Stimulated activated naive CD8-positive, alpha-beta T cell treated with anti-CD3 and anti-CD28 coated beads, Interleukin-15, Interleukin-2, amounts not matched to agents 100 ng/mL and 50 ng/mL, for 24 hours (primary cell): ENCODE data around the gene SPDYE16.
"Not testable (repeated sequence)": the region's sequence is repeated elsewhere in the genome, so short reads cannot be mapped to it uniquely, and the experiment has no call there.

ENCODE experiments used
- H3K27ac Mint-ChIP-seq: one replicate; pipeline ENCODE4 v1.8.0; 2021; ENCODE audit warnings: mild to moderate bottlenecking, mixed read lengths
- H3K27me3 Mint-ChIP-seq: one replicate; pipeline ENCODE4 v1.8.0; 2021; ENCODE audit warnings: mixed read lengths
- H3K36me3 Mint-ChIP-seq: one replicate; pipeline ENCODE4 v1.8.0; 2021; ENCODE audit warnings: low read depth, mixed read lengths
- H3K4me1 Mint-ChIP-seq: one replicate; pipeline ENCODE4 v1.8.0; 2021; ENCODE audit warnings: low read depth, mixed read lengths
- H3K4me3 Mint-ChIP-seq: one replicate; pipeline ENCODE4 v1.8.0; 2021; ENCODE audit warnings: mild to moderate bottlenecking, mixed read lengths
- H3K9me3 Mint-ChIP-seq: one replicate; pipeline ENCODE4 v1.8.0; 2021; ENCODE audit warnings: mixed read lengths

The SPDYE16 gene

DNA sequence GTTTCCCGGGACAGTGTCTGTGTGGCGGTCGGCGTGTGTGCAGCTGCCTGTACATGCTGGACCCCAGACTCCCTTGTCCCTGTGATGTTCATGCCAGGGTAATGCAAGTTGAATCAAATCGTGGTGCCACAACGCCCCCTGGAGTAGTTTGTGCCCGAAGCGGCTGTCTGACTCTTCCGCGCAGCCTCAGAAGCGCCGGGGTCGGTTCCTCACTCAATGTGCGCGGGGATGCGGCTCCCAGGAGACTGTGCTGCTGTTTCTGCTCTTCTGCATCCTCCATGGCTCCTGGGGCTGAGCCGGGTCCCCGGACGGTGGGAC lies 43.2 kb downstream of the SPDYE16 start:
- not testable (repeated sequence) for H3K36me3 Mint-ChIP-seq, H3K27ac Mint-ChIP-seq, H3K4me3 Mint-ChIP-seq, H3K9me3 Mint-ChIP-seq, H3K4me1 Mint-ChIP-seq, H3K27me3 Mint-ChIP-seq

DNA sequence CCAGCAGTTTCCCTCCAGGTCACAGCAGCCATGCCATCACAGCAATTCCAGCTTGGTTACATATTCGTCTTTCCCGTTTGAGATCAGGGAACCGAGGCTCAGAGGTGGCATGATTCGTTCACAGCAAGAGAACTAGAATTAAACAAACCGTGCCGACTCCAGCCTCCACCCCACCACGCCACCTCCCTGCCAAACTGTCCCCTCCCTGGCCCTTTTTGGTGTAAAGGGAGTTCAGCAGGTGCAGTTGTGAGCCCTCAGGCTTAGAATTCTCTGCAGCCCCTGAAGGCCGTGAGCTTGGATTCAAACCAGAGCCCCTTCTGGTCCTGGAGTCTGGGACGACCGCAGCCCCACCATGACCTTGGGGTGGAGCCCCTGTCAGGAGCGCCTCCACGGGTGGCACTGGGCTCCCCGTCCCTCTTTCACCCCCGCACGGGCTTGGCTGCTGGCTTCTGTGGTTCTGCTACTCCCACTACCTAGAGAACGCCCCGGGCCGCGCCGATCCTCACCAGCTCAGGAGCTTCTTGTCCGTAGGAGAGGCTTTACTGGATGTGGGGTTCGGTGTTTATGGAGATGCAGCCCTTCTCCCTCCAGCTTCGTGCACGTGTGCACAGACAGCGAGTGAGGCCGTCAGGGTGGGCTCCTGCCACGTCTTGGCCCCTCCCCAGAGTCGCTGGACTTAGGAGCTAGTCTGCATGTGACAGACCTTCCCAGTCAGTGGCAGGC lies 43.7 kb downstream of the SPDYE16 start:
- H3K9me3 Mint-ChIP-seq, H3K27ac Mint-ChIP-seq, H3K4me1 Mint-ChIP-seq, H3K4me3 Mint-ChIP-seq, H3K27me3 Mint-ChIP-seq, H3K36me3 Mint-ChIP-seq: not testable (repeated sequence)

GRCh38 chr7:76498583-76499200 lies 44.4 kb downstream of the SPDYE16 start:
- H3K36me3 Mint-ChIP-seq, H3K4me1 Mint-ChIP-seq, H3K9me3 Mint-ChIP-seq, H3K27me3 Mint-ChIP-seq, H3K27ac Mint-ChIP-seq, H3K4me3 Mint-ChIP-seq: not testable (repeated sequence)

GRCh38 chr7:76497918-76498582 lies 45.0 kb downstream of the SPDYE16 start:
- not testable (repeated sequence) for H3K27ac Mint-ChIP-seq, H3K4me3 Mint-ChIP-seq, H3K9me3 Mint-ChIP-seq, H3K4me1 Mint-ChIP-seq, H3K27me3 Mint-ChIP-seq, H3K36me3 Mint-ChIP-seq

GRCh38 chr7:76495717-76496116 lies 47.4 kb downstream of the SPDYE16 start:
- not testable (repeated sequence) for H3K27me3 Mint-ChIP-seq, H3K36me3 Mint-ChIP-seq, H3K4me1 Mint-ChIP-seq, H3K9me3 Mint-ChIP-seq, H3K4me3 Mint-ChIP-seq, H3K27ac Mint-ChIP-seq

DNA sequence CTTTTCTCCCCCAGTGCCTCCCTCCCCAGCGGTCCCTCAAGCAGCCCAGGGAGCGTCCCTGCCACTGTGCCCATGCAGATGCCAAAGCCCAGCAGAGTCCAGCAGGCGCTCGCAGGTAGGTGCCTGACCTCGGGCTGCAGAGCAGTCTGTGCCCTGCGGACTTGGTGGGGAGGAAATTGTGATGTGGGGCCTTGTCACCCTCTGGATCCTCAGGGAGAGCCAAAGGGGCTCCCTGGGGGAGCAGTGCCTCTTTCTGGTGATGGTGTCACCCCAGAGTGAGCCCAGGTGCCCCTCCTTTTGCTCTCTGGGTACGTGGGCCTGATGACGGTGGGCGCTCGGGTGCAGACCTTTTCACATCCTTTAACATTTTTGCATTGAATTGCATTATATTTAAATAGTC lies 51.0 kb downstream of the SPDYE16 start:
- H3K4me1 Mint-ChIP-seq, H3K36me3 Mint-ChIP-seq, H3K27ac Mint-ChIP-seq, H3K9me3 Mint-ChIP-seq, H3K27me3 Mint-ChIP-seq, H3K4me3 Mint-ChIP-seq: not testable (repeated sequence)

DNA sequence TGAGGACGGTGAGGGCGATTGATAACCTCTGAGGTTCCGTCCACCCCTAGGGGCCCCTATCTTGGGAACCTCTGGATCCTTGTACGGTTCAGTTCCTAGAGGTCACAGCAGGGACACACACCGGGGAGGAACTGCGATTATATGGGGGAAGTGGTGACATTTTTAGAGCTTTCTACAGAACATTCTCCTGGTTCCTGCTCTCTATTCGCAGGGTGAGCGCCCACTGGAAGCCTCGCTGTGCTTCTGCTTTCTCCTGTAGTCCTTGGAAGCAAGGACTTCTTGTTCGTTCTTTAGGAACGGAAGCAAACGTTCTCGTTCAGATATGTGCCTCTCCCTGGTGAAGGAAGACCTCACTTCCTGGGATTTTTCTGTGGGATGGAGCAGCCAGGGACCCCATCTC lies 55.1 kb downstream of the SPDYE16 start:
- H3K4me3 Mint-ChIP-seq, H3K27ac Mint-ChIP-seq, H3K27me3 Mint-ChIP-seq, H3K9me3 Mint-ChIP-seq, H3K4me1 Mint-ChIP-seq, H3K36me3 Mint-ChIP-seq: not testable (repeated sequence)

- Mint-ChIP-seq H3K4me3 (peak overlapping the region; percentile 37), H3K27ac (peak overlapping the region; percentile 89)
- H3K9me3 Mint-ChIP-seq, H3K27me3 Mint-ChIP-seq, H3K4me1 Mint-ChIP-seq, H3K36me3 Mint-ChIP-seq: not testable (repeated sequence)
Observed at GRCh38 chr7:76486618-76487017, 56.5 kb downstream of the SPDYE16 start.

DNA sequence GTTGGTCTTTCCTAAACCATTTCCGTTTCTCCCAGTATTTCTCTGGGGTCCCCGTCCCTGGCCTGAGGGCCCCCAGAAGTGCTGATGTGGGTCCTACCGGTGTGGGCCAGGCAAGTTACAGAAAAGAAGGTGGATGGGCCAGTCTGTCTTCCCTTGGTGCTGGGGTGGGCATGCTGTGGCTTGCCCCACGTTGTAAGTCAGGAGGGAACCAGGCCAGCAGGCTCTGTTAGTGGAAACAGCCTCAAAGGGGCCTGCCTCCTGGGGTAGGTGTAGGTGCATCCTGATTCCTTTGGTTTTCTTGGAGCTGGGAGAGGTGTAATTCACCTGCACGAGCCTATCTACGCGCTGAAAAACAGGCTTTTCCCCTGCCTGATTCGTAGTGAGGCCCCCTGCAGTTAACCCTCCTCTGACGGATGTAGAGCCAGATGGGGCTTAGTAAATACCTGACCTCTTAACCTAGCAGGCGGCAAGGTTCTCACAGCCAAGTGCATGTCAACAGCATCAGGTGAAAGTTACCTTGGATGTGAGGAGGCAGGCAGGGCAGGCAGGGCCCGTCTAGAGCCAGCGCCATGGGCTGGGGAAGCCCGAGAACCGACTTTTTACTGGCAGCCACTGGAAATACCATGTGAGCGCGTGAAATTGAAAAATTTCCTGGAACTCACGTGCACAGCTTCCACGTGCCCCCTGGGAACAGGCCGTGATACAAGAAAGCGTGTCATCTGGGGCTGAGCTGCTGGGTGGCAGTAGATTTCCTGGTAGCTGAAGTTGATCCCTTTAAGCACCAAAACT lies 57.1 kb downstream of the SPDYE16 start:
- not testable (repeated sequence) for H3K36me3 Mint-ChIP-seq, H3K4me3 Mint-ChIP-seq, H3K27ac Mint-ChIP-seq, H3K9me3 Mint-ChIP-seq, H3K27me3 Mint-ChIP-seq, H3K4me1 Mint-ChIP-seq

GRCh38 chr7:76484456-76484855 lies 58.6 kb downstream of the SPDYE16 start:
- H3K9me3 Mint-ChIP-seq, H3K27me3 Mint-ChIP-seq, H3K36me3 Mint-ChIP-seq, H3K4me3 Mint-ChIP-seq, H3K4me1 Mint-ChIP-seq, H3K27ac Mint-ChIP-seq: not testable (repeated sequence)

DNA sequence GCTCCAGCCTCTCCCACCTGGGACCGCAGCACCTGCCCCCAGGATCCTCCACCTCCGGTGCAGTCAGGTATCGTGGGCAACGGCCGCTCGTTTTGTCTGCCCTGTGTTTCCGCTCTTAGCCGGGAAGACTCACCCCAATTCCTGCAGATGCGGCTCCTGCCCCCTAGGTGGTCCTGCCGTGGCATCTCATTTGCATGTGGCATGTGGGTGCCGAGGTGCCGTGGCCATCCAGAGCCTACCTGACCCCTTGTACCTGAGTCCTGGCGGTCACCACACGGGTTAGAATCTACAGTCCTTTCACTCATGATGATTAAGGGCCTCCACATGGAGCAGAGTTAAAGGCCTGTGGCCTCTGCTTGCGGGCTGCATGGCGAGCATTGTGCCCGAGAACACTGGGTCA lies 60.0 kb downstream of the SPDYE16 start:
- not testable (repeated sequence) for H3K4me3 Mint-ChIP-seq, H3K27ac Mint-ChIP-seq, H3K36me3 Mint-ChIP-seq

DNA sequence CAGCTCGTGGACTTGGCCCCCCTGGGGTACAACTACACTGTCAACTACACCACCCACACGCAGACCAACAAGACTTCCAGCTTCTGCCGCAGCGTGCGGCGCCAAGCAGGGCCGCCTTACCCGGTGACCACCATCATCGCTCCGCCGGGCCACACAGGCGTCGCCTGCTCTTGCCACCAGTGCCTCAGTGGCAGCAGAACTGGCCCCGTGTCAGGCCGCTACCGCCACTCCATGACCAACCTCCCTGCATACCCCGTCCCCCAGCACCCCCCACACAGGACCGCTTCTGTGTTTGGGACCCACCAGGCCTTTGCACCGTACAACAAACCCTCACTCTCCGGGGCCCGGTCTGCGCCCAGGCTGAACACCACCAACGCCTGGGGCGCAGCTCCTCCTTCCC lies 60.4 kb downstream of the SPDYE16 start:
- not testable (repeated sequence) for H3K9me3 Mint-ChIP-seq, H3K36me3 Mint-ChIP-seq, H3K27me3 Mint-ChIP-seq, H3K4me1 Mint-ChIP-seq, H3K4me3 Mint-ChIP-seq, H3K27ac Mint-ChIP-seq

More for the DNA sequence above, 60.0 kb downstream of the SPDYE16 start:
- not testable (repeated sequence) for H3K27me3 Mint-ChIP-seq, H3K9me3 Mint-ChIP-seq, H3K4me1 Mint-ChIP-seq
